Endothelial cell of umbilical vein (primary cell): ENCODE measurements around the gene PRKD1. TPM values are rescaled to one million over a fixed set of nuclear protein-coding genes. Genes with fewer than 3 reads are reported as not detected.

Experiments
- BruUV-seq: library from RNA; stranded (reverse); fragments of 400-500 nt; replicated peaks from 2 replicates; lab custom pipeline; 2021; lab: Mats Ljungman, UMichigan
- CTCF ChIA-PET: fragments of 300-600, 350-600 bp; sonication (Branson Sonifier 250); formaldehyde crosslinking; loops from one replicate; lab custom pipeline; 2021; ENCODE audit warnings: antibody characterized with exemption, inconsistent platforms; lab: Charles Lee
- POLR2A ChIA-PET: fragments of 300-600, 350-600 bp; sonication (Branson Sonifier 250); formaldehyde crosslinking; loops from one replicate; lab custom pipeline; 2021; ENCODE audit warnings: antibody characterized with exemption, inconsistent platforms; lab: Charles Lee
- DNase-seq: peaks from one replicate; pipeline ENCODE4 v3.0.0-alpha.2; 2011; ENCODE audit warnings: low read depth, low spot score
- FAIRE-seq: peaks from 2 replicates; lab custom pipeline; 2011; peaks lifted over from hg19 to GRCh38; lab: Jason Lieb, UNC
- H2AFZ ChIP-seq: 2 replicates; pipeline ENCODE4 v1.6.0; 2012; ENCODE audit warnings: low read depth, low read length, control low read depth, inconsistent platforms
- H3K27ac ChIP-seq: 2 replicates; pipeline ENCODE4 v1.5.1; 2011; ENCODE audit warnings: low read depth, mild to moderate bottlenecking, control low read depth, low read length, moderate library complexity; ENCODE audit not compliant: insufficient read depth
- H3K27me3 ChIP-seq, 2 experiments: 2 replicates each; pipeline versions ENCODE4 v1.6.0 to v1.6.1; 2011; ENCODE audit warnings: low read length in 2 of 2, mixed read lengths in 1 of 2; ENCODE audit not compliant: control insufficient read depth in 2 of 2, insufficient read depth in 2 of 2
- H3K36me3 ChIP-seq, 2 experiments: 2 replicates in 1 of 2; 3 replicates in 1 of 2; pipeline ENCODE4 v1.5.1; 2011; ENCODE audit warnings: low read length in 2 of 2, mild to moderate bottlenecking in 1 of 2, moderate library complexity in 1 of 2; ENCODE audit not compliant: control insufficient read depth in 2 of 2, insufficient read depth in 2 of 2; ENCODE audit errors: extremely low read depth in 1 of 2
- H3K4me1 ChIP-seq: 3 replicates; pipeline ENCODE4 v1.5.1; 2011; ENCODE audit warnings: mild to moderate bottlenecking, low read length; ENCODE audit not compliant: control insufficient read depth, insufficient read depth; ENCODE audit errors: extremely low read depth
- H3K4me2 ChIP-seq: 2 replicates; pipeline ENCODE4 v1.6.1; 2011; ENCODE audit warnings: low read length, control low read depth, mixed read lengths; ENCODE audit not compliant: insufficient read depth
- H3K4me3 ChIP-seq, 3 experiments: fragments of 200-600 bp in 1 of 3; sonication (generic), shearing (Covaris generic) in 1 of 3; replicated peaks in 1 of 3; 2 replicates each; pipeline ENCODE4 v1.5.1; 2011 to 2016; ENCODE audit warnings: control low read depth in 3 of 3, low read length in 3 of 3, mild to moderate bottlenecking in 2 of 3, inconsistent platforms in 1 of 3, low read depth in 1 of 3, moderate library complexity in 1 of 3; ENCODE audit not compliant: insufficient read depth in 1 of 3
- H3K79me2 ChIP-seq: 2 replicates; pipeline ENCODE4 v1.6.0; 2012; ENCODE audit warnings: low read length, inconsistent platforms; ENCODE audit not compliant: control insufficient read depth, insufficient read depth
- H3K9ac ChIP-seq: replicated peaks from 2 replicates; pipeline ENCODE3; 2011; ENCODE audit warnings: low read length, control low read depth; ENCODE audit not compliant: insufficient read depth; ENCODE audit errors: extremely low read depth
- H3K9me1 ChIP-seq: replicated peaks from 3 replicates; pipeline ENCODE4 v1.6.0; 2011; ENCODE audit warnings: mild to moderate bottlenecking, low read length; ENCODE audit not compliant: control insufficient read depth, insufficient read depth; ENCODE audit errors: extremely low read depth
- H3K9me3 ChIP-seq: replicated peaks from 2 replicates; pipeline ENCODE4 v1.5.1; 2012; ENCODE audit warnings: low read length, inconsistent platforms; ENCODE audit not compliant: control insufficient read depth, insufficient read depth
- H4K20me1 ChIP-seq: replicated peaks from 2 replicates; pipeline ENCODE3; 2011; ENCODE audit warnings: mild to moderate bottlenecking, low read length; ENCODE audit not compliant: control insufficient read depth, insufficient read depth; ENCODE audit errors: extremely low read depth
- CTCF ChIP-seq, 2 donors: IDR thresholded peaks; 1 replicate in 1 of 2; 2 replicates in 1 of 2; pipeline ENCODE4 v1.5.1; 2011; ENCODE audit warnings: low read length in 2 of 2, mild to moderate bottlenecking in 2 of 2, moderate library complexity in 2 of 2, control low read depth in 1 of 2, inconsistent platforms in 1 of 2, low read depth in 1 of 2; ENCODE audit not compliant: insufficient read depth in 1 of 2; ENCODE audit errors: extremely low read depth in 1 of 2
- EZH2 ChIP-seq: IDR thresholded peaks from 2 replicates; pipeline ENCODE4 v1.6.1; 2012; ENCODE audit warnings: borderline replicate concordance, low read depth, mild to moderate bottlenecking, moderate library complexity, low read length, inconsistent platforms; ENCODE audit not compliant: severe bottlenecking
- FOS ChIP-seq: IDR thresholded peaks from 2 replicates; pipeline ENCODE4 v1.6.1; 2011; ENCODE audit warnings: mild to moderate bottlenecking, low read length, moderate library complexity, borderline replicate concordance; ENCODE audit not compliant: insufficient read depth
- GATA2 ChIP-seq: IDR thresholded peaks from 2 replicates; pipeline ENCODE4 v1.7.0; 2011; ENCODE audit warnings: low read depth, mild to moderate bottlenecking, moderate library complexity, mixed read lengths, low read length; ENCODE audit not compliant: insufficient read length, insufficient read depth
- JUN ChIP-seq: IDR thresholded peaks from 2 replicates; pipeline ENCODE4 v1.6.1; 2011; ENCODE audit warnings: borderline replicate concordance, low read depth; ENCODE audit not compliant: insufficient read length, insufficient read depth
- MAX ChIP-seq: IDR thresholded peaks from 2 replicates; pipeline ENCODE4 v1.6.1; 2011; ENCODE audit not compliant: insufficient read depth, insufficient read length
- MYC ChIP-seq: IDR thresholded peaks from one replicate; pipeline ENCODE4 v1.6.1; 2011; ENCODE audit warnings: mild to moderate bottlenecking, low read depth, low read length
- POLR2A ChIP-seq: IDR thresholded peaks from 2 replicates; pipeline ENCODE4 v1.6.1; 2012; ENCODE audit warnings: low read depth, mild to moderate bottlenecking, control low read depth, low read length
- POLR2AphosphoS5 ChIP-seq: IDR thresholded peaks from 2 replicates; pipeline ENCODE4 v1.6.1; 2012; ENCODE audit warnings: low read depth, mild to moderate bottlenecking, control low read depth, low read length, moderate library complexity; ENCODE audit not compliant: insufficient read depth
- dilution Hi-C: fragments of 300-500 bp; cut with MboI; formaldehyde crosslinking; loops from one replicate; pipeline ENCODE4 v1.15.0; 2019; ENCODE audit warnings: low sequenced_read_pairs; ENCODE audit not compliant: extremely low pct_ligation_motif_present
- intact Hi-C: fragments of 100-400 bp; cut with micrococcal nuclease; formaldehyde crosslinking; loops from one replicate; pipeline ENCODE4 v1.10.0; 2022
- polyA plus RNA-seq, 4 experiments: library from polyadenylated mRNA; depleted of rRNA in 3 of 4; stranded (reverse) in 3 of 4; unstranded in 1 of 4; fragments of >200 nt; gene quantifications; 2 replicates each; pipeline versions ENCODE4 v1.2.1 to v1.2.3, GENCODE V29; 2011 to 2012; ENCODE audit warnings: missing spikeins in 1 of 4
- total RNA-seq: library from RNA; stranded (reverse); gene quantifications from 2 replicates; pipeline ENCODE4 v1.2.3, GENCODE V29; 2021

PRKD1 gene
- total and polyA plus RNA-seq, 2 donors (not counting 3 experiments of a cell fraction or from before 2014, with no cell fraction given): 3.9 to 10.9 TPM

- POLR2A ChIA-PET: no interaction called here
- no peak for DNase-seq
- Histone ChIP-seq H3K79me2 (no peaks in the 10 kb centered on the region), H3K4me2 (no peak overlapping the region), H3K4me1 (no peaks in the 10 kb centered on the region), H3K9me1 (no peaks in the 10 kb centered on the region), H4K20me1 (peaks cover 2% of the 10 kb centered on the region), H3K27ac (no peak overlapping the region), H3K9ac (no peak overlapping the region), H3K9me3 (no peaks in the 10 kb centered on the region), H3K36me3 (no peaks in the 10 kb centered on the region), H2AFZ (no peak overlapping the region), H3K27me3 (no peaks in the 10 kb centered on the region), H3K4me3 (no peak overlapping the region)
- intact Hi-C loops (no loop called here), dilution Hi-C loops (no loop called here)
- CTCF ChIA-PET: no interaction called here
- BruUV-seq: no TSS peak
- TF ChIP-seq GATA2 (no peak), POLR2AphosphoS5 (no peak), MYC (no peak), FOS (no peak), POLR2A (no peak), CTCF (IDR thresholded peaks at IDR 0.05; ENCODE audit: extremely low read depth in 1 of 2, insufficient read depth in 1 of 2, low read depth in 1 of 2, low read length in 2 of 2) (no peak), JUN (no peak), MAX (no peak), EZH2 (no peak)
- no peak for FAIRE-seq
Observed at GRCh38 chr14:29897181-29897580, 30.5 kb downstream of the PRKD1 start.
